NB4 (cell line): Measurements from ENCODE around the gene MAPKAPK2.
A peak's percentile ranks its signal among the peaks of the same experiment; 100 is the strongest.
"Not testable (repeated sequence)": the region's sequence is repeated elsewhere in the genome, so short reads cannot be mapped to it uniquely, and the experiment has no call there.

Source experiments
- DNase-seq: peaks from one replicate; pipeline ENCODE4 v3.0.0; 2010; ENCODE audit warnings: low read depth
- H3K4me3 ChIP-seq: one replicate; pipeline ENCODE4 v1.5.1; 2011; ENCODE audit warnings: mild to moderate bottlenecking, low read depth, low read length, moderate library complexity
- MYC ChIP-seq: IDR thresholded peaks from 2 replicates; pipeline ENCODE4 v1.6.1; 2011; ENCODE audit warnings: low read depth, low read length
- POLR2A ChIP-seq: IDR thresholded peaks from 2 replicates; pipeline ENCODE4 v1.6.1; 2011; ENCODE audit warnings: mild to moderate bottlenecking; ENCODE audit not compliant: insufficient read length; ENCODE audit errors: extremely low read depth
- TF ChIP-seq, protein P1 (sequence below): IDR thresholded peaks from 2 replicates; pipeline ENCODE4 v1.6.1; 2011; ENCODE audit warnings: low read depth, low read length
- TF ChIP-seq, protein P2 (sequence below): IDR thresholded peaks from one replicate; pipeline ENCODE4 v1.5.1; 2012; ENCODE audit warnings: low read depth, low read length

Gene MAPKAPK2

GRCh38 chr1:206761159-206761768 is 76.6 kb downstream of the MAPKAPK2 start:
- TF ChIP-seq MYC (no peak), POLR2A (no peak)
- TF ChIP-seq, protein P1, sequence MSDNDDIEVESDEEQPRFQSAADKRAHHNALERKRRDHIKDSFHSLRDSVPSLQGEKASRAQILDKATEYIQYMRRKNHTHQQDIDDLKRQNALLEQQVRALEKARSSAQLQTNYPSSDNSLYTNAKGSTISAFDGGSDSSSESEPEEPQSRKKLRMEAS = no peak
- TF ChIP-seq, protein P2, sequence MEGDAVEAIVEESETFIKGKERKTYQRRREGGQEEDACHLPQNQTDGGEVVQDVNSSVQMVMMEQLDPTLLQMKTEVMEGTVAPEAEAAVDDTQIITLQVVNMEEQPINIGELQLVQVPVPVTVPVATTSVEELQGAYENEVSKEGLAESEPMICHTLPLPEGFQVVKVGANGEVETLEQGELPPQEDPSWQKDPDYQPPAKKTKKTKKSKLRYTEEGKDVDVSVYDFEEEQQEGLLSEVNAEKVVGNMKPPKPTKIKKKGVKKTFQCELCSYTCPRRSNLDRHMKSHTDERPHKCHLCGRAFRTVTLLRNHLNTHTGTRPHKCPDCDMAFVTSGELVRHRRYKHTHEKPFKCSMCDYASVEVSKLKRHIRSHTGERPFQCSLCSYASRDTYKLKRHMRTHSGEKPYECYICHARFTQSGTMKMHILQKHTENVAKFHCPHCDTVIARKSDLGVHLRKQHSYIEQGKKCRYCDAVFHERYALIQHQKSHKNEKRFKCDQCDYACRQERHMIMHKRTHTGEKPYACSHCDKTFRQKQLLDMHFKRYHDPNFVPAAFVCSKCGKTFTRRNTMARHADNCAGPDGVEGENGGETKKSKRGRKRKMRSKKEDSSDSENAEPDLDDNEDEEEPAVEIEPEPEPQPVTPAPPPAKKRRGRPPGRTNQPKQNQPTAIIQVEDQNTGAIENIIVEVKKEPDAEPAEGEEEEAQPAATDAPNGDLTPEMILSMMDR = no peak
- no peak overlapping the region for H3K4me3 ChIP-seq
- no peak for DNase-seq

- not testable (repeated sequence) for DNase-seq, H3K4me3 ChIP-seq
These were observed 78.1 kb downstream of the MAPKAPK2 start for GRCh38 chr1:206762741-206763364.

DNA sequence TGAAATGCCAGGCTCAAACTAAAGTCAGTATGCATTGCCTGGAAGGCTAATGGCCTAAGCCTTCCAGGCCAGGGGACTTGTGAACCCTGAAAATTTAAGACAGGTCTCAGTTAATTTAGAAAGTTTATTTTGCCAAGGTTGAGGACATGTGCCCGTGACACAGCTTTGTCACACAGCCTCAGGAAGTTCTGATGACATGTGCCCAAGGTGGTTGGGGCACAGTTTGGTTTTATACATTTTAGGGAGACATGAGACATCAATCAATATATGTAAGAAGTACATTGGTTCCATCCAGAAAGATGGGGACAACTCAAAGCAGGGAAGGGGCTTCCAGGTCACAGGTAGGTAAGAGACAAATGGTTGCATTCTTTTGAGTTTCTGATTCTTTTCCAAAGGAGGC is 81.1 kb downstream of the MAPKAPK2 start:
- H3K4me3 ChIP-seq = not testable (repeated sequence)
- peak; percentile 26 for DNase-seq

GRCh38 chr1:206766251-206766856 is 81.6 kb downstream of the MAPKAPK2 start:
- peak; percentile 94 for DNase-seq
- no peak overlapping the region for H3K4me3 ChIP-seq
- TF ChIP-seq, protein P2 = no peak
- TF ChIP-seq MYC (peak; percentile 32; the same call in 1 of the 2 replicates), POLR2A (no peak)
- TF ChIP-seq, protein P1 = peak; percentile 46

DNA sequence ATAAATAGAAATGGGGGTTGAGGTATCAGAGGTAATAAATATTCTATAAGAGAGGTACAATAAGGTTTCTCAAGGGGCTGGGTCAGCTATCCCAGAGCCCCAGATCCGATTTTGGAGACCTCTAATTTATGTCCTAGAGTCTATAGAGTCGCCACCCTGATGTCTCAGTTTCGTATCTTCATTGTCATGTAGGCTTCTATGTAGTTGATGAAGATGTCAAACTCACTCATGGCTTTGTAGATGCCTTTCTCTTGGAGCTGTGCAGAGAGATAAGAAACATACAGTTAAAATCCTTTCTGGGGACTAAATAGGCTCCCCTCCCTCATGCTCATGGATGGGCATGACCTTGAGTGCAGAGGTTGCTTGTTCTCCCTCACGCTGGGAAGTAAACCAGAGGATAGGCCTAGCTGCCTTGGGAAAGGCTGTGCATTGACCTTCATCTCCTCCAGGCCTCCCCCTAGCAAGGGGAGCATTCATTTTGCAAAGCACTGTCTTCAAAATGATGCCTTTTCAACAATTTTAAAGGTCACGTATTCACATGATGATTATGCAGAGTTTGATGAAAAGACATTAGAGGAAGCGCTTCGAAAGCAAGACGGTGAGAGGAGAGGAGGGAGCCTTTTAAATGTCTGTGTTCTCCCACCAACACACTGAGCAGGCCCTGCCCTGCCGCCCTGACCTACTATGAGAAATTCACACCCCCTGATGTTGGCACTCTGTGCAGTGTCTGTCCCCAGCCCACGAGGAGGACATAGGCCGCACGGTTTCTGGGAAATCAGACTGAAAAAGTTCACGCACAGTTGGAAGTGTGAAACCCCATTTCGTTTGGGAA is 84.0 kb downstream of the MAPKAPK2 start:
- no peak overlapping the region for H3K4me3 ChIP-seq
- TF ChIP-seq, protein P1 = no peak
- TF ChIP-seq POLR2A = no peak
- TF ChIP-seq, protein P2 = no peak
- no peak for TF ChIP-seq MYC
- DNase-seq = no peak

- no peak overlapping the region for H3K4me3 ChIP-seq
- no peak for DNase-seq
- TF ChIP-seq, protein P2 = no peak
- no peak for TF ChIP-seq MYC
- TF ChIP-seq, protein P1 = no peak
- TF ChIP-seq POLR2A = no peak
These were observed 84.6 kb downstream of the MAPKAPK2 start for GRCh38 chr1:206769304-206769731.
